Adipocyte (in vitro differentiated cells): ENCODE results near the gene KCNAB1.

Source experiments
- DNase-seq: peaks from one replicate; pipeline ENCODE4 v3.0.0-alpha.2; 2015; ENCODE audit warnings: low read depth
- H3K27me3 ChIP-seq: replicated peaks from 2 replicates; pipeline ENCODE4 v1.7.0; 2013; ENCODE audit warnings: mild to moderate bottlenecking, low read length, moderate library complexity; ENCODE audit not compliant: control insufficient read depth, insufficient read depth
- H3K36me3 ChIP-seq: 2 replicates; pipeline ENCODE4 v1.7.0; 2013; ENCODE audit warnings: low read length, mild to moderate bottlenecking, moderate library complexity; ENCODE audit not compliant: control insufficient read depth, insufficient read depth, severe bottlenecking
- H3K4me1 ChIP-seq: 2 replicates; pipeline ENCODE4 v1.7.0; 2013; ENCODE audit warnings: mild to moderate bottlenecking, low read length, moderate library complexity; ENCODE audit not compliant: control insufficient read depth, insufficient read depth
- H3K4me3 ChIP-seq: 2 replicates; pipeline ENCODE4 v1.7.0; 2013; ENCODE audit warnings: mild to moderate bottlenecking, low read length, moderate library complexity
- H3K9ac ChIP-seq: 2 replicates; pipeline ENCODE4 v1.7.0; 2013; ENCODE audit warnings: mild to moderate bottlenecking, low read length, moderate library complexity
- H3K9me3 ChIP-seq: 2 replicates; pipeline ENCODE4 v1.7.0; 2013; ENCODE audit warnings: mild to moderate bottlenecking, low read length, moderate library complexity; ENCODE audit not compliant: control insufficient read depth

Gene KCNAB1

DNA sequence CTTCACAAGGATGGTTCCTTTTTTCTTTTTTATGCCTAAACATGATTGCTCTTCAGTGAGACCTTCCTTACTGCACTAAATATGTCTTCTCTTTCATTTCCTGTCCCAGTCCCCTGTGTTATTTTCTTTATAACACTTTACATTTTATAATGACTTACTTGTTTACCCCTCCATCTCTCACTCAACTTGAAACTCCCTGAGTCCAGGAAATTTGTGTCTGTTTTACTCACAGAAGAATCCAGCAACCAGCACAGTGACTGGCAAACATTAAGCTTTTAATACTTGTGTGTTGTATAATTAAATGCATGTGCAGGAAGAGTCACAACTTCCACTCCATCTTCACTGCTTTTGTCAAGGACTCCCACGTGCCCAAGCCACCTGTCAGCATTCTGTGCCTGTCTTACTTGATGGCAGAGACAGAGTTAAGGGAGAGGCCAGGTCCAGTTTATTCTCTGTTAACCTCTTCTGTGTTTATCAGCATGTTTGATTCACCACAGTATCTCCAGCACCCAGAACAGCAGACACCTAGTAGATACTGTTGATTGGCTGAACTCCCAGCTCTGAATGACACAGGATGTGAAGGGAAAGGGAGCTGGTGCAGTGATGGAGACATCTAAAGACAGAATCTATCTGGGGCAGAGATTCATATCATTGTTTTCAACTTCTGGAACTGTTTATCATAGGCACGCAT, 391.8 kb downstream of the KCNAB1 start:
- Histone ChIP-seq H3K27me3 (no peaks in the 10 kb centered on the region), H3K9ac (no peak overlapping the region), H3K4me3 (no peak overlapping the region), H3K9me3 (no peaks in the 10 kb centered on the region), H3K4me1 (peaks cover 17% of the 10 kb centered on the region), H3K36me3 (no peaks in the 10 kb centered on the region)
- no peak for DNase-seq

DNA sequence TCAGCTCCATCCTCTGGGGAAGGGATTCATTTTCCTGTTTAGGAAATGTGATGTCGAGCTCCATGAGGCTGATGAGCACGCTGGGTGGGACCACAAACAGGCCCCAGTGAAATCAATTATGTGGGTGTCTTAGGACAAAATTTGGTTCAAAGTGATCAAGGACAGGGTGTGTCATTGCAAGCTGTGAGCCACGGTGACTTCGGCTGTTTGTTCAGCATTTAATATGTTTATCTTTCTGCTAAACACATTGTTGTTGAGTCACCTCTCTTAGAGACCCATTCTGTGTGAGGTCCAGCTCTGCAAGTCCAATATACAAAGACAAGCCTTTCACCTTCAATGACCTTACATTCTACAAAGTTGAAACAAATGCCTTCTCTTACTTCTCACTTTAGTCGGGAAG, 393.2 kb downstream of the KCNAB1 start:
- no peaks in the 10 kb centered on the region for H3K36me3 ChIP-seq
- no peak for DNase-seq

DNA sequence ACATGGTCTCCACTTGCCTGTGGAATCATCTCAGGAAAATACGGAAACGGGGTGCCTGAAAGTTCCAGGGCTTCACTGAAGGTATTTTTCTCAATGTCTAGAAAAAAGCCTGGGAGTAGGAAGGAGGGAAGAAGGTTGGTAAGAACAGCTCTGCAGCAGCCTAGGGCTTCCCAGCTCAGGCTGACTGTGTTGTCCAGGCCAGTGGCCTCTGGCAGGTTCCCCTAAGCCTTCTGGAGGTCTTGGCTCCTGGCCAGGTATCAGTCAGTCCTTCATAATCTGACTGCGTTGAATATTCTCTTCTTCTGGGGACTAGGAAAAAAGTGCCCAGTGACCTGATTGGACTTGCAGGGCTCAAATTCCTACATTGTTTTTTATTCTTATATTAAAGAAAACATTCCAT, 395.9 kb downstream of the KCNAB1 start:
- H3K27me3 ChIP-seq, result no peaks in the 10 kb centered on the region
- H3K4me1 ChIP-seq, result peaks cover 32% of the 10 kb centered on the region
- H3K9ac ChIP-seq, result no peak overlapping the region
- no peaks in the 10 kb centered on the region for H3K36me3 ChIP-seq
- no peak overlapping the region for H3K4me3 ChIP-seq
- DNase-seq, result no peak
- no peaks in the 10 kb centered on the region for H3K9me3 ChIP-seq

More for the DNA sequence above, 393.2 kb downstream of the KCNAB1 start:
- H3K9ac ChIP-seq, result no peak overlapping the region
- peaks cover 26% of the 10 kb centered on the region for H3K4me1 ChIP-seq
- H3K4me3 ChIP-seq, result no peak overlapping the region
- no peaks in the 10 kb centered on the region for H3K27me3 ChIP-seq
- no peaks in the 10 kb centered on the region for H3K9me3 ChIP-seq

- H3K9ac ChIP-seq, result no peak overlapping the region
- H3K4me3 ChIP-seq, result no peak overlapping the region
- peaks cover 32% of the 10 kb centered on the region for H3K4me1 ChIP-seq
- no peaks in the 10 kb centered on the region for H3K27me3 ChIP-seq
- H3K9me3 ChIP-seq, result no peaks in the 10 kb centered on the region
- no peaks in the 10 kb centered on the region for H3K36me3 ChIP-seq
- DNase-seq, result no peak
Measured at GRCh38 chr3:156516961-156517360, 396.6 kb downstream of the KCNAB1 start.

DNA sequence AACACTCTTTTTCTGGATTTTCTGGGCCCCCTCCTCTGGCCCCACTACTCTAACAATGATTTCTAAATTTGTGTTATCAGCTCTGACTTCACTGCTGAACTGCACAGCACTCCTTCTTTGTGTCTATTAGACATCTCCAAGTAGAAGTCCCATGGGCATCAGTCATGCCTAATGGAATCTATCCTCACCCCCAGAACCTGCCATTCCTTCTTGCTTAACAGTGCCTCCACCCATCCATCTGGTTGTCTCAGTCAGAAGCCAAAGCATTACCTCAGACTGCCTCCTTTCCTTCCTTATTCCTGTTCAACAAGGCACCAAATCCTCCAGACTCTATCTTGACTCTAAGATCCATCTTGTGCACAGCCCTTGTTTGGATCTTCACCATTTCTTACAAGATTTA, 398.3 kb downstream of the KCNAB1 start:
- Histone ChIP-seq H3K27me3 (no peaks in the 10 kb centered on the region), H3K9ac (no peak overlapping the region), H3K36me3 (no peaks in the 10 kb centered on the region), H3K4me1 (peaks cover 26% of the 10 kb centered on the region), H3K4me3 (no peak overlapping the region), H3K9me3 (no peaks in the 10 kb centered on the region)
- no peak for DNase-seq

DNA sequence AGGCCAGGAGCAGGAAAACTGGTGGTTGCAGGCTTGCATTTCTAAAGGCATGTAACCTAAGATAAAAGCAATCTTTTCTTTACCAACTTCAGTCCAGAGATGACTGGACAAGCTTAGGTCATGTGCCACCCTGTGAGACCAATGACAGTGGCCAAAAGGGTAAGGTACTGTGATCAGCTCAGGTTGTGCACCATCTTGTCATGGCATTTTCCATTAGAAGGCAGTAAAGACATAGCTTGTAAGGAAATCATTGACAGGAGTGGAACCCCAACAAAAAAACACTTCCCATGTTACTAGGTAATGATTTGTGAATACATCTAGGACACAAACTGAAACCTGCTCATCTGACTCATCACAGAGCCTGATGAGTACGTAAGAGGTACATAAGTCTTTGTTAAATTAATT, 399.4 kb downstream of the KCNAB1 start:
- Histone ChIP-seq H3K27me3 (no peaks in the 10 kb centered on the region), H3K9ac (no peak overlapping the region), H3K4me1 (peaks cover 26% of the 10 kb centered on the region), H3K36me3 (peaks cover 2% of the 10 kb centered on the region), H3K4me3 (no peak overlapping the region), H3K9me3 (no peaks in the 10 kb centered on the region)
- DNase-seq, result no peak

GRCh38 chr3:156522673-156523072, 402.3 kb downstream of the KCNAB1 start:
- Histone ChIP-seq H3K27me3 (no peaks in the 10 kb centered on the region), H3K4me1 (peaks cover 9% of the 10 kb centered on the region), H3K36me3 (peaks cover 4% of the 10 kb centered on the region), H3K9ac (no peak overlapping the region), H3K4me3 (no peak overlapping the region), H3K9me3 (no peaks in the 10 kb centered on the region)
- DNase-seq, result no peak

DNA sequence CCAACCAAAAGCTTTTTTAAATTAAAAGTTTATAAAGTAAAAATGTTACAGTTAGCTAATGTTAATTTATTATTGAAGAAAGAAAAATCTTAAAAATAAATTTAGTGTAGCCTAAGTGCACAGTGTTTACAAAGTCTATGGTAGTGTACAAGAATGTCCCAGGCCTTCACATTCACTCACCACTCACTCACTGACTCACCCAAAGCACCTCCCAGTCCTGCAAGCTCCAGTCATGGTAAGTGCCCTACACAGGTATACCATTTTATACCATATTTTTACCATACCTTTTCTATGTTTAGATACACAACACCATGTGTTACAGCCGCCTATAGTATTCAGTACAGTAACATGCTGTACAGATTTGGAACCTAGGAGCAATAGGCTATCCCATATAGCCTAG, 405.4 kb downstream of the KCNAB1 start:
- Histone ChIP-seq H3K4me1 (no peaks in the 10 kb centered on the region), H3K9ac (no peak overlapping the region), H3K9me3 (no peaks in the 10 kb centered on the region), H3K4me3 (no peak overlapping the region), H3K27me3 (no peaks in the 10 kb centered on the region), H3K36me3 (peaks cover 4% of the 10 kb centered on the region)
- no peak for DNase-seq

GRCh38 chr3:156527060-156527459, 406.7 kb downstream of the KCNAB1 start:
- H3K4me3 ChIP-seq, result no peak overlapping the region
- no peaks in the 10 kb centered on the region for H3K4me1 ChIP-seq
- H3K36me3 ChIP-seq, result peaks cover 4% of the 10 kb centered on the region
- no peaks in the 10 kb centered on the region for H3K27me3 ChIP-seq
- DNase-seq, result no peak
- H3K9me3 ChIP-seq, result no peaks in the 10 kb centered on the region
- H3K9ac ChIP-seq, result no peak overlapping the region

GRCh38 chr3:156530980-156531379, 410.6 kb downstream of the KCNAB1 start:
- Histone ChIP-seq H3K4me3 (no peak overlapping the region), H3K9me3 (no peaks in the 10 kb centered on the region), H3K36me3 (no peaks in the 10 kb centered on the region), H3K4me1 (peaks cover 34% of the 10 kb centered on the region), H3K9ac (no peak overlapping the region), H3K27me3 (no peaks in the 10 kb centered on the region)
- DNase-seq, result no peak

- Histone ChIP-seq H3K4me1 (peaks cover 51% of the 10 kb centered on the region), H3K9me3 (no peaks in the 10 kb centered on the region), H3K36me3 (peaks cover 3% of the 10 kb centered on the region), H3K9ac (no peak overlapping the region), H3K27me3 (no peaks in the 10 kb centered on the region), H3K4me3 (no peak overlapping the region)
- DNase-seq, result no peak
Measured at GRCh38 chr3:156532730-156533129, 412.4 kb downstream of the KCNAB1 start.

GRCh38 chr3:156533205-156533604, 412.8 kb downstream of the KCNAB1 start:
- Histone ChIP-seq H3K27me3 (no peaks in the 10 kb centered on the region), H3K9me3 (no peaks in the 10 kb centered on the region), H3K4me1 (peaks cover 51% of the 10 kb centered on the region), H3K36me3 (peaks cover 8% of the 10 kb centered on the region), H3K4me3 (no peak overlapping the region), H3K9ac (no peak overlapping the region)
- no peak for DNase-seq
